ENCODE data around the gene GSN.

GSN gene

GRCh38 chr9:121279776-121280388 is 11.9 kb downstream of the GSN start:
- Histone ChIP-seq H2AFZ (ENCODE audit: low read length) (no peak overlapping the region), H4K20me1 (ENCODE audit: insufficient read depth, low read length) (no peaks in the 10 kb centered on the region), H3K27ac (ENCODE audit: low read depth, low read length, poor library complexity, severe bottlenecking) (no peak overlapping the region), H3F3A (ENCODE audit: insufficient read depth, low read length) (no peaks in the 10 kb centered on the region), H3K27me3 (ENCODE audit: insufficient read depth, low read length) (no peaks in the 10 kb centered on the region), H3K4me1 (ENCODE audit: insufficient read depth, low read length, severe bottlenecking) (peaks cover 19% of the 10 kb centered on the region), H3K36me3 (ENCODE audit: insufficient read depth, low read length) (no peaks in the 10 kb centered on the region), H3K79me2 (ENCODE audit: insufficient read depth, low read length) (no peaks in the 10 kb centered on the region), H3K4me3 (ENCODE audit: low read depth, low read length, poor library complexity, severe bottlenecking) (no peak overlapping the region), H3K4me2 (ENCODE audit: low read length) (no peak overlapping the region), H3K9me3 (ENCODE audit: low read length) (no peaks in the 10 kb centered on the region), H3K9me2 (ENCODE audit: low read depth, low read length) (no peaks in the 10 kb centered on the region), H3K9ac (ENCODE audit: low read length) (no peak overlapping the region)
- no peak for TF ChIP-seq CTCF (IDR thresholded peaks at IDR 0.05; ENCODE audit: low read length)
- no peak for TF ChIP-seq EZH2 (IDR thresholded peaks at IDR 0.05; ENCODE audit: borderline replicate concordance, low read length)

GRCh38 chr9:121280715-121281613 is 13.0 kb downstream of the GSN start:
- peaks cover 19% of the 10 kb centered on the region for H3K4me1 ChIP-seq (ENCODE audit: insufficient read depth, low read length, severe bottlenecking)
- H3K27ac ChIP-seq (ENCODE audit: low read depth, low read length, poor library complexity, severe bottlenecking), result no peak overlapping the region
- no peaks in the 10 kb centered on the region for H3K27me3 ChIP-seq (ENCODE audit: insufficient read depth, low read length)
- no peaks in the 10 kb centered on the region for H3F3A ChIP-seq (ENCODE audit: insufficient read depth, low read length)
- H3K4me2 ChIP-seq (ENCODE audit: low read length), result no peak overlapping the region
- H3K9me3 ChIP-seq (ENCODE audit: low read length), result no peaks in the 10 kb centered on the region
- no peaks in the 10 kb centered on the region for H3K36me3 ChIP-seq (ENCODE audit: insufficient read depth, low read length)
- H3K4me3 ChIP-seq (ENCODE audit: low read depth, low read length, poor library complexity, severe bottlenecking), result no peak overlapping the region
- H4K20me1 ChIP-seq (ENCODE audit: insufficient read depth, low read length), result no peaks in the 10 kb centered on the region
- H2AFZ ChIP-seq (ENCODE audit: low read length), result no peak overlapping the region
- H3K9ac ChIP-seq (ENCODE audit: low read length), result no peak overlapping the region
- H3K79me2 ChIP-seq (ENCODE audit: insufficient read depth, low read length), result no peaks in the 10 kb centered on the region
- TF ChIP-seq EZH2 (IDR thresholded peaks at IDR 0.05; ENCODE audit: borderline replicate concordance, low read length) (no peak), CTCF (IDR thresholded peaks at IDR 0.05; ENCODE audit: low read length) (no peak; the same call in 1 of the 2 replicates)
- no peaks in the 10 kb centered on the region for H3K9me2 ChIP-seq (ENCODE audit: low read depth, low read length)

- no peak overlapping the region for H3K27ac ChIP-seq (ENCODE audit: low read depth, low read length, poor library complexity, severe bottlenecking)
- no peak overlapping the region for H3K4me3 ChIP-seq (ENCODE audit: low read depth, low read length, poor library complexity, severe bottlenecking)
- no peaks in the 10 kb centered on the region for H3K79me2 ChIP-seq (ENCODE audit: insufficient read depth, low read length)
- no peak overlapping the region for H2AFZ ChIP-seq (ENCODE audit: low read length)
- no peaks in the 10 kb centered on the region for H3K9me2 ChIP-seq (ENCODE audit: low read depth, low read length)
- H3K36me3 ChIP-seq (ENCODE audit: insufficient read depth, low read length), result no peaks in the 10 kb centered on the region
- H4K20me1 ChIP-seq (ENCODE audit: insufficient read depth, low read length), result no peaks in the 10 kb centered on the region
- H3K9ac ChIP-seq (ENCODE audit: low read length), result no peak overlapping the region
- no peak for TF ChIP-seq CTCF (IDR thresholded peaks at IDR 0.05; ENCODE audit: low read length)
- H3K9me3 ChIP-seq (ENCODE audit: low read length), result no peaks in the 10 kb centered on the region
- H3K27me3 ChIP-seq (ENCODE audit: insufficient read depth, low read length), result no peaks in the 10 kb centered on the region
- H3K4me1 ChIP-seq (ENCODE audit: insufficient read depth, low read length, severe bottlenecking), result peaks cover 19% of the 10 kb centered on the region
- H3K4me2 ChIP-seq (ENCODE audit: low read length), result no peak overlapping the region; the same call in 1 of the 2 replicates
- no peaks in the 10 kb centered on the region for H3F3A ChIP-seq (ENCODE audit: insufficient read depth, low read length)
Measured at GRCh38 chr9:121281614-121282276, 13.8 kb downstream of the GSN start.

All from OCI-LY1 (cell line).